HL-60/S4 (cell line): ENCODE measurements around the gene ENDOV.

ENCODE experiments used
- in situ Hi-C: fragments of 300-500 bp; cut with MboI; formaldehyde crosslinking; loops from 2 replicates; pipeline ENCODE4 v1.14.3; 2022; ENCODE audit warnings: low sequenced_read_pairs

ENDOV gene

DNA sequence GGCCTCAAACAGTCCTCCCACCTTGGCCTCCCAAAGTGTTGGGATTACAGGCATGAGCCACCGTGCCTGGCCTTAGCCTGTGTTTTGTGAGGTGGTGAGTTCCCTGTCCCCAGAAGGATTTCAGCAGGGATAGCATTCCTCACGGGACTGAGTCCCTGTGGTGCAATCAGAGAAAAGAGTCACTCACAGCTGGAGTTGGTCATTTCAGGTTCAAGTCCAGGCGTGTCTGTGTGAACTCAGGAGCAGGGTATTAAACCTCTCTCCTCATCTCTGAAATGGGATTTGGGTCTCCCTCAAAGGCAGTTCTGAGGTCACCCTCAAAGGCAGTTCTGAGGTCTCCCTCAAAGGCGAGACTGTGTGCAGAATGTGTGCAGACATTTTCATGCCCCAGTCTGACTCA lies 32.8 kb downstream of the ENDOV start:
- in situ Hi-C loops: no loop called here

DNA sequence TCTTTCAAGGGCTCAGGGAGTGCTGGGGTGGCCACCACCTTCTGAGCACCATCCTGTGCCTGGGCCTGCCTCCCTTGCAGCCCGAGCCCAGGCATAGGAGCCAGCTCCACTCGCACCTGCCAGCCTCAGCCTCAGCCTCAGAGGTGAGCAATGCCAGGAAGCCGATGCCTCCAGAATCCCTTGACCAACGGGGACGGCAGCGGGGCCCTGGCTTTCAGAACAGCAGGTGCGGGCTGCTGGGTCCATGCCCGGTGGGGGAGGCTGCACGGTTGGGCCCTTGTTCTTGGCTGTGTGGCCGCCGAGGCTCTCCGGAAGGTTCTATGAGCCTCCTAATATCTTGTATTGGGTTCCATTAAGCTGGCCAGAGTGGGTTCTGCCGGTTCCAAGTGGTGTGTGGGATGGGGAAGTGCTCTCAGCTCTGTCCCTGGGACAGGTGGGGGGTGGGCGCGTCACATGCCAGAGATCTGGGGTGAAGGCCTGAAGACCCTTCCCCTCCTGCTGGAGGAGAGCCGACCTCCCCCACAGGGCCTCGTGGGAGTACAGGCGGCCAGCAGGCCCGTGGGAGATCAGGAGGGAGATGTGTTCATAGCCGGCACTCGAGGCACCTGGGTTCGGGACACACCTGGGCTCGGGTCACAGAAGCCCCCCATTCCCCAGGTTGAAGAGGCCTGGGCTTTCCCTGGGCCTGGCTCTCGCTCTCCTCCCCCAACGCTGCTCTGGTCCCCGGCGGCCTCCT lies 34.4 kb downstream of the ENDOV start:
- in situ Hi-C loops: no loop called here

DNA sequence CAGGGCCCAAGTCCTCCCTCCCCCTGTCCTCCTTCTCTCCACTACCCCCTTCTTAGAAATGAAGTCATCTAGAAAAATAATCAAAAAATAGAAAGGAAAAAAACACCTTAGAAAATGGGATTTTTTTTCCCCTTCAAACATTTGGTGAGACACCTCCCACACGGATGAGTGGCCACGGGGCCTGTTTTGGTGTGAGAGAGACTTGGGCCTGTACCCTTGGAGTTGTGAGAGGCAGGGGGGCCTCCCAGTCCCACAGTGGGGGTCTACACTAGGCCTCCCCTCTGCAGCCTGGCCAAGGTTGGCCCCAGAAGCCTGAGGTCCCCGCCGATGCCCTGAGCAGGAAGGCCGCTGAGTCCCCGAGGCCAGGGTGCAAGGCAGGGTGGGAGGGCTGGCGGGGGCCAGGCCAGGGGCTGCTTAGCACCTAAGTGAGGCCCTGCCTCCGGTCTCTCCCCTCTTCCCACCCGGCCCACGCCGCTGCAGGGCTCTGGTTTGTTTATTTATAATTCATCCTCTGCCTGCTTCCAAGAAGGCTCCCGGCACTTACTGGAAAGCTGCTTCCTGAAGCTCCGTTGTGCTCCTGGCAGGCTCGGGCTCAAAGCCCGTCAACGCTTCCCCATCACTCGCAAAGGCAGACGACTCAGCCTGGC lies 35.1 kb downstream of the ENDOV start:
- in situ Hi-C loops: no loop called here

DNA sequence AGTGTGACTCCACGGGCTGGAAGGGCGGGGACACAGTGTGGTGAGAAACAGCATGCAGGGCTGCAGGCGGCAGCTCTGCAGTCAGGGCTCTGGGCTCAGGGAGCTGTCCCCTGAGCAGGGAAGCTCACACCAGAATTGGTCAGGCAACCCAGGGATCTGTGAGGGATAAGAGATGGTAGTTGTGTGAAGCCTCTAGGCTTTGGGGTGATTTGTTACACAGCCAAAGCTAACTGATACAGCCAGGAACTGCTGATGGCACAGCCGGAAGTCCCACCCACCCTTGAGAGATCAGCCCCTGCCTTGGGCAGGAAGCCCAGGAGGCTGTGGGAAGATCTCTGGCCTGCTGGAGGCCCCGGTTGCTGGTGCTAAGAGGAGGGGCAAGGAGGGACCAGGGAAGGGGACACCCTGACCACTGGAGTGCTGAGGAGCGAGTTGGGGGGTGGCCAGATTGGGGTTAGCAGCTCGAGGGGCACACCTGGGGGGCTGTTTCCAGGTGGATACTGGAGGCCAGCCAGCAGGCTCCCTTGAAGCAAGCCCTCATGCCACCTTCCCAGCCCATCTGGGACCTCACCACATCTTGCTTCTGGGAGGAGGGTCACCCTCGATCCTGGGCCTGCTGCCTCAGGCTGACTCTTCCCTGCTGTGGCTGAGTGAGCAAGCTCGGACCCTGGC lies 36.3 kb downstream of the ENDOV start:
- in situ Hi-C loops: no loop called here

DNA sequence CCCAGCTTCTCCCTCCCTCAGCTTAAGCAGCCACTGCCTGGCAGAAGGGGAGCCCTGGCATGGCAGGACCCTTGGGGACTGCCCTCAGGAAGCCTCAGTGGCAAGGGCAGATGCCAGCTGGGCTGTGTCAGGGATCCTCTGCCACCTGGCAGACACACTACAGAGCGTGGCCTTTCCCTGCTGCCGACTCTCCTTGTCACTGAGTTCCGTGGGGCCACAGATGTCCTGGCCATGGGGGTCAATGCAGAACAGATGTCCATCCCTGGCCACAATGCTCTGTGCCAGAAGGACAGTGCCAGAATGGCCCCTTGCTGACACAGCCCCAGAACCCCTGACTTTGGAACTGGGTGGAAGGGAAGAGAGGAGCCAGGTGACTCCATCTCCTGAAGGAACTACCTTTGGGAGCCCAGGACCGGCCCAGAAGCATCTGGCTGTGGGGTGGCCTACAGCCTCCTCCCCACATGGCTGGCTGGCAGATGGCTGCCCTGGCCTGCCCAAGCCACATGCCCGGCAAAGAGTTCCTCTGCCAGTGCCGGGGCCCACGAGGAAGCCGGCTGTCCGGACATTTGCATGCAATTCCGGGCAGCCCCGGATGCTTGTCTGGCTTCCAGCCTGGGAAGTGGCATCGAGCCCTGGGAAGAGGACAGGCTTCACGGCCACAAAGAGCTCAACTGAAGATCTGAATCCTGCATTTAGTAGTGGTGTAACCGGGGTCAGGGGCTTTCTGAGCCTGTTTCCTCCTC lies 37.4 kb downstream of the ENDOV start:
- in situ Hi-C loops: no loop called here

DNA sequence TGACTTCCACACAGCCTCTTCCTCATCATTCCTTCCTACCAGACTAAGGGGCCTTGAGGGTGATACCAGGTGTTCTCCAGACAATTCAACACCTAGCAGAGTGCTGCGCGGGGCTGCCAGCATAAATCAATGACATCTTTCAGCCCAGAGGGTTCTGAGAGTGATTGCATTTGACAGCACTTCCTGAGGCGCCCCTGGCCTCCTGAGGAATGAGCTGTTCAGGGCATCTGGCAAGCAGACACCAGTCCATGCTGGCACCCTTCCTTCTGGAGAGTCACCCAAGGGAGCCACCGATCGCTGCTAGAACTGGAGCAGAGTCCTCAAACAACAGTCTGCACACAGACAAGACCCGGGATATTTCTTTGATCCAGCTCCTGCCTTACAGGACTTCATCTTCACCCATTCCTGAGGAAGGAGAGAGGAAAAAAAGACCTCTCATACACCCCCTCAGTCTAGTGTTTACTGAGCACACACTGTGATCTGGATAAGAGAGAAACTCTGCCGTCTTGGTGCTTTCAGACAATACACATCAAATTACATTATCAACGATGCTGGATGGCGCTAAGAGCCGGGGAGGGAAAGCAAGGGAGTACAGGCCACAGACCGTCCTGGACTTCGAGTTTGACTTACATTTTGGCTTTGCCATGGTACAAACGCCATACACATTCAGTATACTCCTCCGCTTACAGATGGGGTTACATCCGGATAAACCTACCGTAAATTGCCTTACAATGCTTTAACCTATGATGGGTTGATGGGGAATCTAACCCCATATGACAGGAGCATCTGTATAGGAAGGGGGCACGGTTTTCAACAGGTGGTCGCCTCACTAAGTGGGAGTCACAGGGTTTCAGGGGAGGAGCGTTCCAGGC lies 38.4 kb downstream of the ENDOV start:
- in situ Hi-C loops: no loop called here

DNA sequence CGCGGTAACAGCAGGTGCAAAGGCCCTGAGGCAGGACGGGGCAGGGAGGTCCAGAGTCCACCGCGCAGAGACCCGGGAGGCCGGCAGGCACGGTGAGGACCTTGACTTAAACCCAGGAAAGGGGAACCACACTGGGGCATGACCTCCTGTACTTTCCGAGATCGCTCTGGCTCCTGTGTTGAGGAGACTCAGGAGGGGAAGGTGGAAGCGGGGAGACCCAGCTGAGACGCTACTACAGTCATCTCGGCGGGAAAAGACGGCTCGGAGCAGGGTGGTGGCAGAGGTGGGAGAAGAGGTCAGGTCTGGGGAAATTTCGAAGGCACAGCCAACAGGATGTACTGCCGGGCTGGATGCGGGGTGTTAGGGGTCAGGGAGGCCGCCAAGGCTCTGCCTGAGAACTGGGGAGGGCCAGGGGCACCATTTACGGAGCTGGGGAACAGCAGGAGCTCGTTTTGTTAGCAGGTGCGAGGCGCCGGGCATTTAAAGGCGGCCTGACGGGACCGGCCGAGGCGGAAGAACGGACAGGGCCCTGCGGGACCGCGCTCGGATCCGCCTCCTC lies 39.1 kb downstream of the ENDOV start:
- in situ Hi-C loops: no loop called here

DNA sequence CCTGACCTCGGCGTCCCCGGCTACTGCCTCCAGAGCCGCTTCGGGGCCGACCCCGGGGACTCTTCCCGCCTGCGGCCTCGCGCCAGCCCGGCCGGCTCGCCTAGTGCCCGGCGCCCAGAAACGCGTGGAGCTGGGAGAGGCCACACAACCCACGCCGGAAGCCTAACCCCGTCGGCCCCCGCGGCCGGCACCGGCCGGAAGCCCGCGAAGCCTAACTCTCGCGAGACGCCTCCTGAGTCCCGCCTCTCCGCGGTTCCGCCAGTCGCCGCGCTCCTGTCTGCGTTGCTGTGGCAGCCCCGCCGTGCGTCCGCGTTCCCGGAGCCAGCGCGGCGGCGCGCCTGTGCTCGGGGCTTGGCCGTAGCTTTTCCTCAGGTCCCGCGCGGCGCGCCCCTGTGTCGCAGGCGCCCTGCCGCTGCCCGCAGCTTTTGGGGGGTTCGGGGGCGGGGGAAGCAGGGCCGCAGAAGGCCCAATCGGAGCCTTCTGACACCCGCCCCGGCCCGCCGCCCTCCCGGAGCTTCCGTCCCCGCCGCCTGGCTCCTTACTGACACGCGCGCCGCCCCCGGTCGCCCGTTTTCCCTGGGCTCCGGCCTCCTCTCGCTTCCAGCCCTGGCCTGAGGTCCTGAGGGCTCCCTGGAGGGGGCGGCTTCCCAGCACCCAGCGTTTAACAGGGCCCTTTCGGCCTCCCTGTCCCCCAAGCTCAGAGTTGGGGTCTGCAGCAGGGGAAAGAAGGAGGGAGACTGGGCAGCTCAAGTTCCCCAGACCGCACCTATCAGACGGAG lies 39.8 kb downstream of the ENDOV start:
- in situ Hi-C loops: no loop called here

DNA sequence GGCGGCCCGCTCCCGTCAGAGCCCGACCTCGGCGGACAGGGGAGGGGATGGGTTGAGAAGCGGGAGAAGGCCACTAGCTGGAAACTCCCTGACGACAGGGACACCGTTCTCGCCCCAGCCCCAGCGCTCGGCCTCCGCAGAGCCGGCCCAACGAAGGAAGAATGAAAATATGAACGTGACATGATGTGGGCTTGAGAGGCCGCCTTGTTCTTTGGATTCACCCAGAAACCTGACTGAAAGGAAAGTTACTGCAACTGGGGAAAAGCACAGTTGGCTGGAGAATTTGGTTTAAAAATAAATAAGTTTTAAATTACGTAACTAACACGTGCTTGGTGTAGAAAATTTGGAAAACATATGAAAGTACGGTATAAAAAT lies 40.4 kb downstream of the ENDOV start:
- in situ Hi-C loops: no loop called here

DNA sequence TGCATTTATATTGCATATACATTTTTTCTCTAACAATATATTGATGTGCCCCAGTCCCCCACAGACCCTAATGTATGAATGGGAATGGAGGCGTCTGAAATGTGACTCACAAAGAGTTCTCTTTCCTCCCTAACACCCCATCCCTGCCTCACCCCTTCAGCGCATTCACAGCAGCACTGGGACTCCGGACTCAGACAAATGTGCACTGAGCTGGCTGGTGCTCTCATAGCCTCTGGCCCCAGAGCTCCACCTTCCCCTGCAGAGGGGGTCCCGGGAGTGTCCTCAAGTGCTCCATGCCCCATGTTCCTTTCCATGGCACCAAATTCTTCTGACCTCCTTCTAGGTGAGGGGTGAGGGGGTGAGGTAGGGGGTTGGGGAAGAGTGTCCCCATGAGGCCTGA lies 40.8 kb downstream of the ENDOV start:
- in situ Hi-C loops: no loop called here

DNA sequence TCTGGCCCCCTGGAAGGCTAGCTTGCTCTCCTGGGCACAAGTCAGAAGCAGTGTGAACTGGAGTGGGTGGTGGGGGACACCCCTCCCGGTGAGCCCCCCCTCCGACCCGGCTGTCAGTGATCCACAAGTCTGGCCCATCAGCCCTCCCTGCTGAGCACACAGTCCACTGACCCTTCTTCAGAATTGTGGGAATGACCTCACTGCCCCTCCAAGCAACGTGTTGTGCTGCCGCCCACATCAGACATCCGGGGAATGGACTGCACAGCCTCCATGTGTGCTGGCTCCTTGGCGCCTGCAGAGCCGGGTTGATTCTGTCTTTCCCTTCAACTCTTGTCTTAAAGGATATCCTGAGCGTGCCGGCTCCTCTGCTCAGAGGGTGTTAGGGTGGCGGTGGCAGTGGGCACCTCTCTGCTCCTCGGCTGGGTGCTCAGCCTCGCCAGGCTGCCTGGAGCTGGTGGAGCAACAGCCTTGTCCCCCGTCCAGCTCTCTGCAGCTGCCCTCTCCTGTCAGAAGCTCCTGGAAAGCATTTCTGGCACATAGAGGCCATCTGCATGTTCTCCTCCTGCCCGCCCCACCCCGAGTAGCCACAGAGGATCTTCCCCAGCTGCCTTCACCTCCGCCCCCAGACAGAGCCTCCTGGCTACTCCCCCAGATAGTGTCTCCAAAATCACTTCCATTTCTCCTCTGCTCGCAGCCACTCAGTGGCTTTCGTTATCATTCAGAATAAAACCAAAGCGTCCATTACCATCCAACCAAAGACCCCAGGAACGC lies 41.7 kb downstream of the ENDOV start:
- in situ Hi-C loops: no loop called here

DNA sequence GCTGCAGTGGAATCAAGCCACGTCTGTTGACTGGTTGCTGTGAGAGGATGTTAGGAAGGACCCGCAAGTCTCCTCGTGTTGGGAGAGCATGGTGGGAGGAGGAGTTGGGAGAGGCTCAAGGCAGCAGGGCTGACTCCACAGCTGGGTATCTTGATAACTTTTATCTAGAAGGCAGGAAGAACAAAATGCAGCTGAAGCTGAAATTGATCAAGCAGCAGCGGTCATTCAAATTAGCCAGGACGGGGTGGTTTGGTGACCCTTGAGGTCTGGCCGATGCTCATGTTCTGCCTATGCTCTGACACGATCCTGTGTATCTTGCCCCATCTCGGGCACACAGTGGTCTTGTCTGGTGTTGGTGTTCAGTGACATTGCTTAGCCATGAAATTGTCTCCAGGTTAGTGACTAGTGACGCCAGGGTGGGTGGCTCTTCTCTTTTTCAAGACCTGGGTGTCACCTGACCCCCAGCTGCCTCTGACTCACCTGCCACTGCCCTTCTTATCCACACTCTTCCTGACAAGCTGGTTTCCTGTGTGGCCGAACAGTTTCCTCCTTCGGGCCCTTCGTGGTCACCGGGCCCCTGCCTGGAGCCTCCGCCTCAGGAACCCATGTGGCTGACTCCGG lies 42.4 kb downstream of the ENDOV start:
- in situ Hi-C loops: no loop called here

DNA sequence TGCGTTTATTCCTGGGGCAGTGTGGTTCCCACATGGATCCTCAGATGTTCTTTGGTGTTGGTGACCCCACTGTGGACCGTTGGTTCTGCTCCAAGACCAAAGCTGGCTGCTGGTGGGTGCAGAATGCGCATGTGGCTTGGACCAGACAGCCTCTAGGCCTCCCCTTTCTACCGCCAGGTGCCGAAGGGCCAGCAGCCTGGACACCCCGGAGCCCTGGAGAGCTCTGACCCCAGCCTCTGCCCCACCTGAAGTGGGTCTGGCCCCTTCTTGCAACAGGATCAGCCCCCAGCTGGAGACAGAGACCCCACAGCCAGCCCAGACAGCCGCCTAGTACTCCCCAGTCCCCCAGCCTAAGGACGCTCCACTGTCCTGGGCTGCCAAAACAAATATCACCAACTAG lies 43.0 kb downstream of the ENDOV start:
- in situ Hi-C loops: no loop called here

DNA sequence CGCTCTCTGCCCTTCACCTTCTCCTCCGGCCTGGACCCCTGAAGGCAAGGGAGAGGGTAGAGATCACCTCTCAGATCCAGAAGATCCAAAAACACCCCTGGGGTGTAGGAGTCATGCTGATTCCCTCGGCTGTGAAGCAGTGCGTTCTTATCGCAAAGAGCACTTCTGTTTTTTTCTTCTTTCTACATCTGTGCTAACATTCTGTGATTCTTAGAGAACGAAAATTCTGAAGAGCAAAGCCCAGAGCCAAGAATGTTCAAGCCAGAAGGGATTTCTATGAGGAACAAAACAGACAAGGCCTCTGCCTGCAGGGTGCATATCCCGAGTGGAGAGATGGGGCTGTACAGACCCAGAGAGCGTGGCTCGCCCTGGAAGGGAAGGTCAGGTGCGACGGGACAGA lies 44.3 kb downstream of the ENDOV start:
- in situ Hi-C loops: no loop called here

DNA sequence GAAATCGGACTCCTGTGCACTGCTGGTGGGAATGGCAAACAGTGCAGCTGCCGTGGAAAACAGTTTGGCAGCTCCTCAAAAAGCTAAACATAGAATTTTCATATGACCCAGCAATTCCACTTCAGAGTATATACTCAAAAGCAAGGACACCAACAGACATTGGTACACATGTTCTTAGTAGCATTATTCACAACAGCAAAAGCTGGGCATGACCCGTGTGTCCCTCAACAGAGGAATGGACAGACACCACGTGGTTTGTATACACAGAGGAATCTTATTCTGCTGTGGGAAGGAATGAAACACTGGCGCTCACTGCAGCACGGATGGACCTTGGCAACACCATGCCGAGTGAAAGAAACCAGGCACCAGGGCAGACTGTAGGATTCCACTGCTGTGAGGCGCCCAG lies 45.5 kb downstream of the ENDOV start:
- in situ Hi-C loops: no loop called here

DNA sequence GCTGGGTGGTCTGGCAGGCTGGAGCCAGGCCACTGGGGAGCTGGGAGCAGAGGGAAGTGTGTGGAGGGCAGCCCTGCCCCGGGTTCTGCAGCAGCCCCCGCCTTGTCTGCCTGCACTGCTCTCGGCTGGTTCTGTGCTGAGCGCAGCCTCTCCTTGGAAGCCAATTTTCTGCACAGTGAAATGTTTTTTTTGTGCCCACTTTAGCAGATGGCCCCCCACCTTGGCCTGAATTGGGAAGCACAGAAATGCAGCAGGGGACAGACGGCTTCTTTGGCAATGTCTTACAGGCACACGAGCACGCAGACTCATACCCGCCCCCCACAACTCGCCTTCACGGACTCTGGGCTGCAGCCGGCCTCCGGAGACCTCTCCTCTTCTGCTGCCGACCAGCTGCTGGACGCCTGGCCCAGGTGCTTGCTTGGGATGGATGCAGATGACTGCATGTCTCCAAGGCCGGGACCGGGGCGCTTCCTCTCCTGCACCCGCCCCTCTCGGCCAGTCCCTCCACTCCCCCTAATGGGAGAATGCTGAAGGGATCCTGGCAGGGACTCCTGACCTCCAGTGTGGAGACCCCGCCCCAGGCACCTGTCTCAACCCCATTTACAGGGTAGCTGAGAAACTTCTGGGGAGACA lies 46.7 kb downstream of the ENDOV start:
- in situ Hi-C loops: no loop called here

DNA sequence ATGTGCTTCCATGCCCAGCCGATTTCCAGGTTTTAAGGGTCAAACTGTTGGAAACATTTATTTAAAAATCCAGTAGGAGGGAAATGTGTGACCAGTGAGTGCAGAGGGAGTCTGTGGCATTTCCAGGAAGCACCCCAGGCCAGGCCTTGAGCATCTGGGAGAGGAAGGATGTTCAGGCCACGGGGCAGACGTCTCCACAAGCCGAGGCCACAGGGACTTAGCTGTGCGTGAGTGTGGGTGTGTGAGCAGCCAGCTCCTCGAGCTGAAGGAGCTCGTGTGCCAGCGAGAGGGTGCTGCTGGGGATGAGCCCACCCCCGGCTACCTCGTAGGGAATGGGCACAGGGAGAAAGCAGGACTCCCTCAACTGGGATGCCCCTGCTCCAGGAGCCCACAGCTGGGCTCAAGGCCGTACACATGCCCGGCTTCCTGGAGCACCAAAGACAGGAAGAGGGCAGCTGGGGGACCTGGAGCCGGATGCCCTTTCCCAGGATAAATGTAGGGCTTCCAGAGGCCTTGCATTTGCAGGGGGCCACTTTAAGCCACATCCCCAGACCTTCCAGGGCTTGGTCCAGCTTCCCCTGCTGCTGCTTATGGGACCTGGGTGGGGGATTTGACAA lies 48.9 kb downstream of the ENDOV start:
- in situ Hi-C loops: no loop called here

DNA sequence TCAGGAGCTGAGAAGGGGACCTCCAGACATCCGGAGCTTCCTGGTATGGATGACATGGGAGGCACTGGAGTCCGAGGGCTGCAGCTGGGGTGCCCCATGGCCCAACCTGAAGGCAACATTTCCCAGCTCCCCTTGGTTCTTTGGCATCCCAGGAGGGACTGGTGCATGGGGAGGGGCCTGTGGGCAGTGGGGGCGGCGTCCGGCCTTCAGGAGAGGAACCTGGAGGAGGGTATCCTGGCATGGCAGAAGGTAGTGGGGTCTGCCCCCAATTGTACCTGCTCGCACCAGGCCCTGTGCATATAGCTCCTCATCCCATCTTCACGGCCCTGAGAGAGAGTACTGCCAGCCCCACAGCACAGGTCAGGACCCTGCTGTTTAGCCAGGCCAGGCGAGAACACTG lies 49.5 kb downstream of the ENDOV start:
- in situ Hi-C loops: no loop called here
